ENCODE measurements around the gene UST.

Gene UST

GRCh38 chr6:149053848-149054558 is 307.2 kb downstream of the UST start:
- in situ Hi-C loops (cut with MboI; ENCODE audit: low sequenced_read_pairs): no loop called here

- in situ Hi-C loops (cut with MboI; ENCODE audit: low sequenced_read_pairs): no loop called here
Measured at GRCh38 chr6:149054559-149055194, 307.8 kb downstream of the UST start.

GRCh38 chr6:149055195-149055899 is 308.5 kb downstream of the UST start:
- in situ Hi-C loops (cut with MboI; ENCODE audit: low sequenced_read_pairs): no loop called here

- in situ Hi-C loops (cut with MboI; ENCODE audit: low sequenced_read_pairs): no loop called here
Measured at GRCh38 chr6:149056777-149057463, 310.1 kb downstream of the UST start.

GRCh38 chr6:149057464-149057840 is 310.6 kb downstream of the UST start:
- in situ Hi-C loops (cut with MboI; ENCODE audit: low sequenced_read_pairs): no loop called here

- in situ Hi-C loops (cut with MboI; ENCODE audit: low sequenced_read_pairs): no loop called here
Measured at GRCh38 chr6:149059557-149059956, 312.7 kb downstream of the UST start.

- in situ Hi-C loops (cut with MboI; ENCODE audit: low sequenced_read_pairs): no loop called here
Measured at GRCh38 chr6:149060300-149060984, 313.6 kb downstream of the UST start.

GRCh38 chr6:149060985-149061760 is 314.3 kb downstream of the UST start:
- in situ Hi-C loops (cut with MboI; ENCODE audit: low sequenced_read_pairs): no loop called here

- in situ Hi-C loops (cut with MboI; ENCODE audit: low sequenced_read_pairs): no loop called here
Measured at GRCh38 chr6:149061930-149062329, 315.1 kb downstream of the UST start.

- in situ Hi-C loops (cut with MboI; ENCODE audit: low sequenced_read_pairs): no loop called here
Measured at GRCh38 chr6:149062653-149063348, 316.0 kb downstream of the UST start.

GRCh38 chr6:149063468-149063867 is 316.6 kb downstream of the UST start:
- in situ Hi-C loops (cut with MboI; ENCODE audit: low sequenced_read_pairs): no loop called here

GRCh38 chr6:149064001-149064659 is 317.3 kb downstream of the UST start:
- in situ Hi-C loops (cut with MboI; ENCODE audit: low sequenced_read_pairs): no loop called here

GRCh38 chr6:149064660-149065015 is 317.8 kb downstream of the UST start:
- in situ Hi-C loops (cut with MboI; ENCODE audit: low sequenced_read_pairs): no loop called here

GRCh38 chr6:149065121-149065520 is 318.3 kb downstream of the UST start:
- in situ Hi-C loops (cut with MboI; ENCODE audit: low sequenced_read_pairs): no loop called here

GRCh38 chr6:149065658-149066556 is 319.1 kb downstream of the UST start:
- in situ Hi-C loops (cut with MboI; ENCODE audit: low sequenced_read_pairs): no loop called here

- in situ Hi-C loops (cut with MboI; ENCODE audit: low sequenced_read_pairs): no loop called here
Measured at GRCh38 chr6:149071997-149072396, 325.2 kb downstream of the UST start.

- in situ Hi-C loops (cut with MboI; ENCODE audit: low sequenced_read_pairs): no loop called here
Measured at GRCh38 chr6:149074832-149075258, 328.0 kb downstream of the UST start.
